Effector memory CD8-positive, alpha-beta T cell (primary cell): Measurements from ENCODE around the gene AUTS2.

Source experiments
- ATAC-seq: fragments of 150-1000 bp; cut with Tn5 transposase; replicated peaks from 2 replicates; pipeline ENCODE4 v1.10.0; 2021; ENCODE audit warnings: mild to moderate bottlenecking, moderate library complexity
- DNase-seq, 3 experiments: peaks; one replicate each; pipeline ENCODE4 v3.0.0; 2021
- H3K27ac Mint-ChIP-seq, 2 donors: one replicate each; pipeline ENCODE4 v1.8.0; 2022; ENCODE audit warnings: mild to moderate bottlenecking in 2 of 2, mixed read lengths in 2 of 2, moderate library complexity in 2 of 2
- H3K27me3 Mint-ChIP-seq, 2 donors: one replicate each; pipeline ENCODE4 v1.8.0; 2022; ENCODE audit warnings: mixed read lengths in 2 of 2
- H3K36me3 Mint-ChIP-seq: one replicate; pipeline ENCODE4 v1.8.0; 2022; ENCODE audit warnings: mild to moderate bottlenecking, moderate library complexity, mixed read lengths; ENCODE audit not compliant: insufficient read depth
- H3K4me1 Mint-ChIP-seq, 2 donors: one replicate each; pipeline ENCODE4 v1.8.0; 2022; ENCODE audit warnings: low read depth in 2 of 2, mixed read lengths in 2 of 2
- H3K4me3 Mint-ChIP-seq, 2 donors: one replicate each; pipeline ENCODE4 v1.8.0; 2022; ENCODE audit warnings: mild to moderate bottlenecking in 2 of 2, mixed read lengths in 2 of 2, moderate library complexity in 2 of 2
- H3K9me3 Mint-ChIP-seq, 2 donors: one replicate each; pipeline ENCODE4 v1.8.0; 2022; ENCODE audit warnings: mixed read lengths in 2 of 2

The AUTS2 gene

DNA sequence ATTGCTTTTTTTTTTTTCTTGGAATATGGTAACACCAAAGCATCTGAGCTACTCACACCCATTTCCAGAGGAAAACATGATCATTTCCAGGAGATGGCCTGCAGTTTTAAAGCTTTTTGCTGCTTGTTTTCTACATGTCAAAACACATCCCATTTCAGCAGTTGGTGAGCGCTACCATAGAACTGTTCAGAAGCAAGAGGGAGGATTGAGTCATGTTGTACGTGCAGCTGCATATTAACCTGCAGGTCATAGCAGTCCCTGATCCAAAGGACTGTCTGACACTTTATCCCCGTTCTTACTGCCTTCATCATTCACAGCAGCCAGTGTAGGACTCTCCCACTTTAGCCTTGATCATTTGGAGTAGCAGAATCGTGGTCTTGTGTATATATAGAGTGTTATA, 124.6 kb downstream of the AUTS2 start:
- Mint-ChIP-seq H3K4me3 (no peak overlapping the region), H3K9me3 (no peaks in the 10 kb centered on the region), H3K4me1 (no peaks in the 10 kb centered on the region), H3K36me3 (no peaks in the 10 kb centered on the region), H3K27ac (no peak overlapping the region), H3K27me3 (peaks cover 6 to 13% of the 10 kb centered on the region in 2 donors)
- DNase-seq (no peak), ATAC-seq (no peak)

DNA sequence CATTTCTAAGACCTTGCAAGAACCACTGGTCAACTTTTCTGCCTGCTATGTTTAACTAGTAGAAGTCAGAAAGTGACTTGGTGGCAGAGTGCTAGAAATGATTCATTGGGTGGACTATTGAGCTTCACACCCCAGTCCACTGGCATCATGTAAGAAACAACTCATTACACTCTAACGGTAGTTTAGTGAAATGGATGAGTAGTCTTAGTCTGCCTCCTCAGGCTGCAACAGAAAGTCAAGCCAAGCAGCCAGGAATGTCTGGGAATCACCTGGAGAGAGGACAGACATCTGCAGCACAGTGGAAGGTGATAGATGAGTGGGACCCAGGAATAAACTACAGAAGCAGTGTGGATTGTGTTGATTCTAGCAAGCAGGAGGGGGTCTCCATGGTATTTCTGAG, 125.4 kb downstream of the AUTS2 start:
- Mint-ChIP-seq H3K4me1 (no peaks in the 10 kb centered on the region), H3K27ac (no peak overlapping the region), H3K36me3 (no peaks in the 10 kb centered on the region), H3K27me3 (peaks cover under 1 to 18% of the 10 kb centered on the region in 2 donors), H3K9me3 (no peaks in the 10 kb centered on the region), H3K4me3 (no peak overlapping the region)
- DNase-seq (no peak), ATAC-seq (no peak)

DNA sequence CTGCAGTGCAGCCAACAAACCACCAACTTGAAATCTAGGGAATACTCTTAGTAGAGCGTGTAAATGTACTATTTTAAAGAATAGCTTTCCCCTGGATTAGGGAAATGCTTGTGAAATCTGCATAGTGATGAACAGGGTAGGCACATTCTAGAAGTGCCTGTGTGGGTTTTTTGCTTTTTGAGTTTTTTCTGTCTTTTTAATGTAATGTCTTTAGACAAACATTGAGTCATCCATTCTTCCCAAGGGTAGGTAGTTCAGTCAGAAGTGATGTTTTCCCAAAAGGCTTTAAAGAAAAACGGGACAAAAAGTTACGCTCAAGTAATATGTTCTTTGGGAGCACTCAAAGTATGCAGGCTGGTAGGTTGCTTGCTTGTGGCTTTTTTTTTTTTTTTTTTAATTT, 130.0 kb downstream of the AUTS2 start:
- H3K4me3 Mint-ChIP-seq: no peak overlapping the region
- H3K9me3 Mint-ChIP-seq: no peaks in the 10 kb centered on the region
- no peak for DNase-seq
- peaks cover 11 to 31% of the 10 kb centered on the region in 2 donors for H3K27me3 Mint-ChIP-seq
- no peaks in the 10 kb centered on the region for H3K36me3 Mint-ChIP-seq
- ATAC-seq: no peak
- H3K27ac Mint-ChIP-seq: no peak overlapping the region
- no peaks in the 10 kb centered on the region for H3K4me1 Mint-ChIP-seq

DNA sequence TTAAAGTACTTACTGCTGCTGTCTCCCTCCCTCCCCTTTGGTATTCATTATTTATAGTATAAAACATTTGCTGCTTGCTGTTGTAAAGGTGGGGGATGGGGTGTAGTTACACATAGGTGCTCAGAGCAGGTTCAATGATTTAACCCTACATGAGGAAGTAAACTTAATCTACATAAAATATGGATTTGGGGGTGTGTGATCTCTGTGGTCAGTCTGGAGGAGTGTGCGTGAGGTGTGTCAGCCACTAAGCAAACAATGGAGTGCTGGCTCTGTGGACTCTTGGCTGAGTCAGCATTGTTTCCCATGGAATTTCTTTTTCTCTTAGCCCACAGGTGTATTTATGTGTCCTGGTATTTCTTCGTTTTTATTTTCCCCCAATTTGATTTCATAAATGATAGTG, 133.9 kb downstream of the AUTS2 start:
- Mint-ChIP-seq H3K4me3 (no peak overlapping the region), H3K27me3 (peaks cover 11 to 40% of the 10 kb centered on the region in 2 donors), H3K4me1 (no peaks in the 10 kb centered on the region), H3K27ac (no peak overlapping the region), H3K9me3 (no peaks in the 10 kb centered on the region), H3K36me3 (no peaks in the 10 kb centered on the region)
- DNase-seq (no peak), ATAC-seq (no peak)

DNA sequence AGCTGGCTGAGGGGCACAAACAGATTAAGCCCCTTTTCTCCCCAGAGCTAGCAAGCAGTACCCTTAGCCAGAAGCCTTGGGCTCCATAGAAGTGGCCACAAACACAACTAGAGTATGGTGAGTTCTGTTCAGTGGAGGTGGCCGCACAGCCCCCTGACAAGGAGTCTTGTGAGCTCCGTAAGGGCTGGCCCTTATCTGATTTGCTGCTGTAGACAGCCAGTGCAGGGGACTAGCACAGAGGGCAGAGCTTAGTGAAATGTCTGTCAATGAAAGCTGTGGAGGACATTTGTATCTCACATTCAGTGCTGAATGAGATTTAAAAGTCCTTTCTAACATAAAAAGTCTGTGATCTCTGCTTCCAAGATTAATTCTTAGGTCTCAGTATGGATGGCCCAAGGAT, 137.3 kb downstream of the AUTS2 start:
- no peak overlapping the region for H3K4me3 Mint-ChIP-seq
- H3K4me1 Mint-ChIP-seq: peaks cover 4 to 14% of the 10 kb centered on the region in 2 donors
- DNase-seq: no peak
- H3K27me3 Mint-ChIP-seq: peaks cover 5 to 41% of the 10 kb centered on the region in 2 donors
- H3K36me3 Mint-ChIP-seq: no peaks in the 10 kb centered on the region
- no peaks in the 10 kb centered on the region for H3K9me3 Mint-ChIP-seq
- no peak overlapping the region for H3K27ac Mint-ChIP-seq
- no peak for ATAC-seq

DNA sequence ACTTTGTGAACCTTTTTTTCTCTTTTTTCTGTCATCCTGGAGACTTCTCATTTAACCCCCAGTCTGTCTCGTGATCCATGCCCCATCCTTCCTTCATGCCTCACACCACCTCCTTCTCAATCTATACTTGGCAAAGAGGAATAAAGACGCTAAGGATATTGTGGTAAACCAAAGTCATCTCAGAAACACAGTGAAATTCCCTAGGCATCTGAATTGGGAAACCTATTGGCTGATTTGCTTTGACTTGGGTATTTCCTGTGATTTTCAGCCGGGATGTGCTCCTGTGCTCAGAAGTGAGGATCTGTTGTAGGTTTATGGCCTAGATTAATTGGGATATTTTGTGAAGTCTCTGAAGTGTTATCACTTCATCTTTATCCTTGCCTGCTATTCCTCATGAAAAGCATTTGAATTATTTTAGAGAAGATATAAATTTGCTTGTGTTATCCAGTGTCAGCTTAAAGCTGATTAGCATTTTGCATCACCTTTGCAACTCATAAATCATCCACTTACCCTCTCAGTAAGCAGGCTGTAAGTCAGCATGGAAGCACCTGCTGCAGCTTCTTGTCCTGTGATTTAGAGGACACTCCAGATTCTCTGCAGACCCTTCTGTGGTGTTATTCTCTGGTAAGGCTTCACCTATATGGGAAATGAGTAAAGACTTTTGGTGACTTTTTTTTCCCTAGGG, 138.0 kb downstream of the AUTS2 start:
- DNase-seq: no peak

DNA sequence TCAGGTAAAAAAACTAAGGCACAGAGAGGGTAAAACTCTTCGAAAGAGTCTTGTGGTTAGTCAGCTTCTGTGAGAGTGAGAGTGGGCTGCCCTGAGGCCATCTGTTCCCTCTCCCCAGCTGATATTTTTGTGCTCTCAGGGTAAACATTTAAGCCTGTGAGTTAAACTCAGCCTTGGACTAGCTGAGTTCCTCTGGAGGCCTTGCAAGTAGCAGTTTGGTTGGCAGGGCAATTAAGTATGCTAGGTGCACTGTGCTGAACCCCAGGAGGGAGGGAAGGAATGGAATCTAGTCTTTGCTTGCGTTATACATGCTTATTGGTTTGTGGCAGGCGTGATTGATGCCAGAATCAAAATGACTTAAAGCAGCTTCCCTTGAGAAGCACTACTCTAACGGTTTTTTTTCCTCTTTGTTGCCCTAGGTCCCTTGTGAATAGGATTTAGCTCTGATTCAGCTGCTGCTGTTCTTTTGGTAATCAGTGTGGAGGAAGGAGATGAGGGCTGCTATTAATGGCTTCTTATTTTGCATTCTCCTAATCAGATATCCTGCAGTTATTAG, 140.2 kb downstream of the AUTS2 start:
- no peaks in the 10 kb centered on the region for H3K36me3 Mint-ChIP-seq
- ATAC-seq (no peak), DNase-seq (no peak)
- peaks cover 4 to 14% of the 10 kb centered on the region in 2 donors for H3K4me1 Mint-ChIP-seq
- H3K27ac Mint-ChIP-seq: peak overlapping the region in 1 of 2 donors; percentile 27
- H3K27me3 Mint-ChIP-seq: peaks cover 0 to 28% of the 10 kb centered on the region in 2 donors
- no peaks in the 10 kb centered on the region for H3K9me3 Mint-ChIP-seq
- H3K4me3 Mint-ChIP-seq: no peak overlapping the region

More for the DNA sequence above, 138.0 kb downstream of the AUTS2 start:
- H3K4me3 Mint-ChIP-seq: no peak overlapping the region
- H3K27ac Mint-ChIP-seq: no peak overlapping the region
- no peak for ATAC-seq
- H3K27me3 Mint-ChIP-seq: peaks cover 5 to 41% of the 10 kb centered on the region in 2 donors
- H3K4me1 Mint-ChIP-seq: peaks cover 4 to 14% of the 10 kb centered on the region in 2 donors
- H3K36me3 Mint-ChIP-seq: no peaks in the 10 kb centered on the region
- no peaks in the 10 kb centered on the region for H3K9me3 Mint-ChIP-seq

DNA sequence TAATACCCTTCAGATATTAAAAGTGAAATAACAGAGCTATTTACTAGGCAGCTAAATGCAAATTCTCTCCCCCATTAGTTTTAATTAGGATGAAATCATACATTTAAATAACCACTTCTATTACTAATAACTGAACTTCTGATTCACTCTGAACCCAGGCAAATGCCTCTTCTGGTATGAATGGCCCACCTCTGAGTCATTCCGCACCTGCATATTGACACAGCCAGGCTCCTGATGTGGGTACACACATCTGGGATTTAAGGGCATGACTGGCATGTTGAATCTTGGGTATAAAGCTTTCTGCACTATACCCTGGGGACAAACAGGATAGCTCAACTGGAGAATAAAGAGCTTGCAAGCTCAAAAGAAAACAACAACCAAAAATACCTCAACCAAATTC, 140.9 kb downstream of the AUTS2 start:
- H3K4me1 Mint-ChIP-seq: peaks cover 4 to 14% of the 10 kb centered on the region in 2 donors
- H3K4me3 Mint-ChIP-seq: no peak overlapping the region
- DNase-seq: no peak
- ATAC-seq: no peak
- peak overlapping the region in 1 of 2 donors; percentile 27 for H3K27ac Mint-ChIP-seq
- peaks cover 0 to 28% of the 10 kb centered on the region in 2 donors for H3K27me3 Mint-ChIP-seq
- H3K9me3 Mint-ChIP-seq: no peaks in the 10 kb centered on the region
- H3K36me3 Mint-ChIP-seq: no peaks in the 10 kb centered on the region

DNA sequence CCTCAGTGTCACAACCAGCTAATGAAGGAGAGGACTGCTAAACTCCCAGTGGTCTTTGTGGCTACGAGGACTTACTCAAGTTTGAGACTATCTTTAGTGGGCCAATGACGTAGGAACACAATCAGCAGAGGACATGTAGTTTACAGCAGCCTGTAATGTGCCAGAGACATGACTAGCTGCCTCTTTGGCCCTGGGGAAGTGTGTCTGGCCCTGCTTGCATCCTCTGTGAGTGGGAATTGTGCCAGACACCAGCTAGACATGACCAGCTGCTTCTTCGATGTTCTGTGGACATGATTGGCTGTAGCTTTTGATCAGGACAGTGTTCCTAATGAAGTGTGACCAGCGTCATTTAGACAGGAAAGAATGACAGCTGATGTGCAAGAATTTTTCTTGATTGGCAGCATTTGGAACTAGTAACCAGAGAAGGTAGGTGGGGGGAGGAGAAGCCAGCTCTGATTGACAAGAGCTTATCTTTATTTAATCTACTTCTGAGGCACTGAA, 141.7 kb downstream of the AUTS2 start:
- DNase-seq: no peak
- Mint-ChIP-seq H3K9me3 (no peaks in the 10 kb centered on the region), H3K36me3 (no peaks in the 10 kb centered on the region), H3K27ac (no peak overlapping the region), H3K4me3 (no peak overlapping the region), H3K27me3 (peaks cover 0 to 24% of the 10 kb centered on the region in 2 donors), H3K4me1 (peaks cover 4 to 14% of the 10 kb centered on the region in 2 donors)
- no peak for ATAC-seq

DNA sequence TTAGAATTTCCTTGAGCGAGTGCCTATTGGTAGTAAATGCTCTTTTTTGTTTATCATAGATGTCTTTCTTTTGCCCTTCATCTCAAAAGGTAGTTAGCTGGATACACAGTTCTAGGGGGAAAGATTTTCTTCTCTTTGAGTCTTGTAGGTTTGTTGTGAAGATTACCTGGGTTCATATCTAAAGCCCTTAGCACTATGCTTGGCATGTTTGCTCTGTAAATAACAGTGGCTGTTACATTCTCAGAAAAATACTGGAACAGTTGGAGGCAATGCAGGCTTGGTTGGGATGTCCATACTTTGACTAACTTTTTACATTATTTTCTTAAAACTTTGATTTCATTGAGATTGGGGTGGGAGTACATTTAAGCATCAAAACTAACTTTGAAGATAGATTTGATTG, 144.0 kb downstream of the AUTS2 start:
- no peak overlapping the region for H3K4me3 Mint-ChIP-seq
- ATAC-seq: no peak
- peaks cover 4 to 14% of the 10 kb centered on the region in 2 donors for H3K4me1 Mint-ChIP-seq
- DNase-seq: no peak
- no peaks in the 10 kb centered on the region for H3K9me3 Mint-ChIP-seq
- no peak overlapping the region for H3K27ac Mint-ChIP-seq
- peaks cover 0 to 10% of the 10 kb centered on the region in 2 donors for H3K27me3 Mint-ChIP-seq
- no peaks in the 10 kb centered on the region for H3K36me3 Mint-ChIP-seq

DNA sequence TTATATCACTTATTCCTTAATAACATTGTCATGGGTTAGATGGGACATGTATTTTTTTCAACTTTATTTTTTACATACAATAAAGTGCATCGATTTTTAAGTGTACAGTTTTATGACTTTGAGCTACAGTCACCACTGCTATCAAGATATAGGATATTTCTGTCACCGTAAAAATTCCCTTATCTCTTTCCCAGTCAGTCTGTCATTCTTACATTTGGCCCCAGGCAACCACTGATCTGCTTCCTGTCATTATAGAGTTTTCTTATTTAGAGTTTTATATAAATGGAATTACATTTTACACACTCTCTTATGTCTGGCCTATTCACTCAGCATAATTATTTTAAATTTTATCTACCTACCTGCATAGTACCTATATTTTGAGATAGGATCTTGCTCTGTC, 145.2 kb downstream of the AUTS2 start:
- Mint-ChIP-seq H3K4me1 (peaks cover 4 to 12% of the 10 kb centered on the region in 2 donors), H3K9me3 (no peaks in the 10 kb centered on the region), H3K4me3 (no peak overlapping the region), H3K27me3 (peaks cover 0 to 4% of the 10 kb centered on the region in 2 donors), H3K27ac (no peak overlapping the region), H3K36me3 (no peaks in the 10 kb centered on the region)
- ATAC-seq (no peak), DNase-seq (no peak)

DNA sequence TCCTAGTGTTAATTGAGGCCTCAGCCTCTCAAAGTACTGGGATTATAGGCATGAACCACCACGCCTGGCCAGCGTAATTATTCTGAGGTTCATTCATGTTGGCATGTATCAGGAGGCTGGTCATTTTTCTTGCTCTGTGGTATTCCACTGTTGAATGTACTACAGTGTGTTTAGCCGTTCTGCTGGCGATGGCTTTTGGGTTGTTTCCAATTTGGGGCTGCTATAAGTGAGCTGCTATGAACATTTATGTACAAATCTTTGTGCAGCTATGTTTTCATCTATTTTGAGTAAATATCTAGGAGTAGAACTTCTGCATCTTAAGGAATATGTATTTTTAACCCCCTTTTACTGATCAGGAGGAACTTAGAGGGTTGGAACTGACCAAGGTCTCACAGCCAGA, 145.8 kb downstream of the AUTS2 start:
- no peaks in the 10 kb centered on the region for H3K27me3 Mint-ChIP-seq
- no peak overlapping the region for H3K4me3 Mint-ChIP-seq
- H3K36me3 Mint-ChIP-seq: no peaks in the 10 kb centered on the region
- H3K9me3 Mint-ChIP-seq: no peaks in the 10 kb centered on the region
- no peak overlapping the region for H3K27ac Mint-ChIP-seq
- ATAC-seq (no peak), DNase-seq (no peak)
- H3K4me1 Mint-ChIP-seq: peaks cover 3 to 6% of the 10 kb centered on the region in 2 donors

DNA sequence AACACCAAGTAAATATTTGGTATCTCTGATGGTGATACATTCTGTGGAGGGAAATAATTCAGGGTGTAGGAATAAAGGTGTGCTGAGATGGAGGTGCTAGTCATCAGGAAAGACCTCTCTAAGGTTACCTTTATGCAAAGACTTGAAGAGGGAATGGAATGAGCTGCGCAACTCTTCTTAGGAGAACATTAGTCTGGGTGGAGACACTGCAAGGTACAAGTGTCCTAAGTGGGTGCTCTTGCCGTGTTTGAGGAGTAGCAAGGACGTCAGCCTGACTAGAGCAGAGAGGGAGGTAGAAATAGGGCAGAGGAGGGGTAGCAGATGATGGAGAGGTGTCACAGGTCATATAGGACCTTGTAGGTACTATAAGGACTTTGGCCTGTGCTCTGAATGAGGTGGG, 148.1 kb downstream of the AUTS2 start:
- H3K27ac Mint-ChIP-seq: no peak overlapping the region
- no peaks in the 10 kb centered on the region for H3K9me3 Mint-ChIP-seq
- no peak for ATAC-seq
- H3K36me3 Mint-ChIP-seq: no peaks in the 10 kb centered on the region
- no peaks in the 10 kb centered on the region for H3K4me1 Mint-ChIP-seq
- no peak for DNase-seq
- H3K27me3 Mint-ChIP-seq: no peaks in the 10 kb centered on the region
- H3K4me3 Mint-ChIP-seq: no peak overlapping the region

DNA sequence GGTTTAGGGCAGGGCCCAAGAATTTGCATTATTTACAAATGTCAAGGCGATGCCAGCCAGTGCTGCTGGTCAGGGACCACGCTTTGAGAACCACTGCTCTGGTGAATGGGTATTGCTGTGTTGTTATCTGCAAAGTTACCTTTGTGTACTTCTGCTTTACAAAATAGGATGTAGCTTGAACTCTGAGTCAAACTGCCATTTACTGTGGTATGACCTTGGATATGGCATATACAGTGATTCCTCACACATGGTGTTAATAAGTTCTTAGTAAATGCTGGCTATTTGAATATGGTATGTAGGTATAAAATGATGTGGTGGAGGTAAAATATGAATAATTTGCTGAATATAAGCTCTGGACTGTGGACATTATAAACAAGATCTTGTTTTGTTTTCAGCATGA, 148.9 kb downstream of the AUTS2 start:
- Mint-ChIP-seq H3K27me3 (no peaks in the 10 kb centered on the region), H3K4me1 (no peaks in the 10 kb centered on the region), H3K4me3 (no peak overlapping the region), H3K36me3 (no peaks in the 10 kb centered on the region), H3K9me3 (no peaks in the 10 kb centered on the region), H3K27ac (no peak overlapping the region)
- DNase-seq (no peak), ATAC-seq (no peak)
